Fibroblast of skin of left quadriceps (primary cell): ENCODE data around the gene OGN.
A peak's percentile ranks its signal among the peaks of the same experiment; 100 is the strongest.
"Not testable (repeated sequence)": the region's sequence is repeated elsewhere in the genome, so short reads cannot be mapped to it uniquely, and the experiment has no call there.

Source experiments
- DNase-seq, 2 experiments: peaks; one replicate each; pipeline ENCODE4 v3.0.0-alpha.2; 2013; ENCODE audit warnings: low read depth in 2 of 2

Gene OGN, protein sequence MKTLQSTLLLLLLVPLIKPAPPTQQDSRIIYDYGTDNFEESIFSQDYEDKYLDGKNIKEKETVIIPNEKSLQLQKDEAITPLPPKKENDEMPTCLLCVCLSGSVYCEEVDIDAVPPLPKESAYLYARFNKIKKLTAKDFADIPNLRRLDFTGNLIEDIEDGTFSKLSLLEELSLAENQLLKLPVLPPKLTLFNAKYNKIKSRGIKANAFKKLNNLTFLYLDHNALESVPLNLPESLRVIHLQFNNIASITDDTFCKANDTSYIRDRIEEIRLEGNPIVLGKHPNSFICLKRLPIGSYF

DNA sequence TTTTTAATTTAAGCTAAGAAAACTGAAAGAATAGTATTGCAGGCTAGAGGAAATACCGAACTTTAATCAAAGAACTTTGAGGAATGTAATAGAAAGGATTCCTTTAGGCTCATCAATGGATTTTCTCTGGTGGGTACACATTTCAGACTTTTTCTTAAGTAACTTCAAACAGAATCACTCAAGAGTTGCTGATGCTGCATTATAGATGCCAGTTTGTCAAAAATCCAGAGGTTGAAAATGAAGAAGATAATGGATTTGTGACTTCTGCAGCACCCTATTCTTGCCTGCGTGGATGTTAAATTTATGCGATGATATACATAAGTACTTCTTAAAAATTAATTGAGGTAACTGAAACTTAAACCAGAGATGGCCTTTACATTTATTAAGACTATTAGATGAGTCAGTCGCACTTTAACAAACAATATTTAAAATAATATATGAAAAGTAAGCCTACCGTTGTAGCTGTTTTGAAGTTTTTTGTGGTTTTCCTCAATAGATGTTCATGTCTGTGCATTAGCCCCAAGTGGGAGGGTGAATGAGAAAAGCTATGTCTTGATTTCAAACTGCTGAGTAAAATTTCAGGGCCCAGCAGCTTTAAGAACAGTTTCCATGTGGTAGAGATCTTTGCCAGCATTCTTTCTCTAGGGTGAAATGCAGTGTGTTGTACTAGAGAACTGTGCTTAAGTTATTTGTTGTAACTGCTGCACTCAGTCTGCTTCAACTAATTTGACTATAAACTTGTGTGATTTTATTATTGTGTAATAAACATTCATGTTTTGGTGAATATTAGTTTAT lies at the start of gene OGN:
TSS of gene OGN (minus strand) at position 537 of the 795 bp plus-strand sequence. CDS start 1,171 bp downstream, outside the sequence.
- no peak for DNase-seq

DNA sequence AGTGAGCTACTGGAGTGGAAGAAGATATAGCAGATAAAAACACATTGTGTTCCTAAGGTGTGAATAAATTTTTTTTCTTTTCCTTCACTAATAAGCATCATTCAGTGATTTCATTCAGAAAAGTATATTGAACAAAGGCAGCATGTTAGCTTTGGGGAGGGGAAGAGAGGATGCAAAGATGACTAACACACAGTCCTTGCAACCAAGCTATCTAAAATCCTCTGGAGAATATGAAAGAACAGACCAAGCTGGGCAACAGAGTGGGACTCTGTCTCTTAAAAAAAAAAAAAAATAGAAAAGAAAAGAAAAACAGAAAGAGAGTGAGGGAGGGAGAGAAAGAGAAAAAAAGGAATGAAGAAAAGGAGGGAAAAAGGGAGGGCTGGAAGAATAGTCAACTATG lies 42.2 kb upstream of the OGN start:
- DNase-seq: no peak

DNA sequence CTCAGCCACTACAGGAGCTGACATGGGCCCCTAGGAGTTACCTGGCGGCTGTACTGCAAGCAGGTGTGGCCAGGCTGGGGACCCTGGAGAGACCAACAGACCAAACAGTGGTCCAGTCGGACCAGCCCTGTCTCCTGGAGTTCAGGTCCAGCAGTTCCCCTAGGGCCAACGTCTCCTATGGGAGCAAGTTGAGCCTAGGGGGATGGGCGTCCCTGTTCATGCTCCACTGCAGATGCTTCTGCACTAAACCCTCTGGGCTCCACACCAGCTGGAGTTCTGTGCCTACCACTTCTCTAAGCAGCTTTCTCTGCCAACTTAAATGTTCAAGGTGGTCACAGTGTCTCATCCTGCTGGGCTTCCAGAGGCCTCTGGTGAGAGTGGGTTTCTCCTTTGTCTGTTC lies 40.5 kb upstream of the OGN start:
- no peak for DNase-seq

DNA sequence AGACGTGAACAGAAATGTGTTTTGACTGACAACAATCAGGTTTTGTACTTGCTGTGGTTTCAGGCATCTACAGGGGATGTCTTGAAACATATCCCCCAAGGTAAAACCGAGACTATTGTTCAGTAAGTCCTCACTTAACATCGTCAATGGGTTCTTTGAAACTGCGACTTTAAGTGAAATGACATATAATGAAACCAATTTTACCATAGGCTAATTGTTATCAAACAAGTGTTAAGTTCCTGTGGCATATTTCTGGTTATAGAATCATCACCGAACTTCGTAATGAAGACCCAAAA lies 36.3 kb upstream of the OGN start:
- DNase-seq: no peak

DNA sequence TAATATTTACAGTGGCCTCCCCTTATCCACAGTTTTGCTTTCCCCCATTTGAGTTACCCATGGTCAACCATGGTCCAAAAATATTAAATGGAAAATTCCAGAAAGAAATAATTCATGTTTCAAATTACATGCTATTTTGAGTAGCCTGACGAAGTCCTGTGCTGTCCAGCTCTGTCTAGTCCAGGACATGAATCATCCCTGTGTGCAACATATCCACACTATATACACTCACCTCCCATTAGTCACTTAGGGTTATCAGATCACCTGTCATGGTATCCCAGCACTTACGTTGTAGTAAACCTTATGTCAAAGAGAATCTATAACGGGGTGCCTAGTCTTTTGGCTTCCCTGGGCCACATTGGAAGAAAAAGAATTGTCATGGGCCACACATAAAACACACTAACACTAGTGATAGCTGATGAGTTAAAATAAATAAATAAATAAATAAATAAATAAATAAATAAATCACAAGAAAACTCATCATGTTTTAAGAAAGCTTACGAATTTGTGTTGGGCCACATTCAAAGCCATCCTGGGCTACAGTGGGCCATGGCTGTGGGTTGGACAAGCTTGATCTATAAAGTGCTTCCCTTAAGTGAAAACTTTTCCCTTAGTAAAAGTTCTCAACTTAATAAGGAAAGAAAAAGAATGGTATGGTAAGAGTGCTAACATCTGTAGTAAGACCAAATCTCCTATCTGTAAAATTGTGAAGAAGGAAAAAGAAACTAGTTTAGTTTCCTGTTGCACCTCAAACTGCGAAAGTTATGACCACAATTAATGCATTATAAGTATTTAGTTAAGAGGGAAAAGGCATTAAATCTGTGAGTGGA lies 35.8 kb upstream of the OGN start:
- DNase-seq: no peak

DNA sequence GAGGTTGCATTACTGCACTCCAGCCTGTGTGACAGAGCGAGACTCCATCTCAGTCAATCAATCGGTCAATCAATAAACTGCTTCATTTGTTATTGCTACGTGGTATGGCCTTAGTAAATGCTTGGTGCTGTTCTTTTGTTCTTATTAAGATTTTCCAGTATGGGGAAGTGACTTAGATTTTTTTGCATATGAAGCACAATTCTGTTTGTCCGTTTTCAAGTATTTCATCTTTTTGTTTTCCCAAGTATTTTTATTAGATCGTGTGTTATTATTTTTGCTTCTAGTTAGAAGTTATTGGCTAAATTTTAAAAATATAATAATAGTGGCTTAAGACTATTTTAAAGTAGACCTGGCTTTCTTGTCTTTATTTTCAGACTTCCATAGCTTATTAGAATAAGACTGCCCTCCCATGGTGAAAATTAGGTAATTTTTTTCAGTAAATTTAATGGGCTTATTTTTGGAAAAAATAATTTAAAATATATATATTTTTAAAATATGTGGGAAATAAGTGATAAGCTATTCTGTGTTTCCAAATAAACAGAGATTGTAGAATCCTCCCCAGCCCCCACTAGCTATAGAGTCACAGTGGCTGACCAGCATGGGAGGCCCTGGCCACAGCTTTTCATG lies 34.6 kb upstream of the OGN start:
- no peak for DNase-seq

DNA sequence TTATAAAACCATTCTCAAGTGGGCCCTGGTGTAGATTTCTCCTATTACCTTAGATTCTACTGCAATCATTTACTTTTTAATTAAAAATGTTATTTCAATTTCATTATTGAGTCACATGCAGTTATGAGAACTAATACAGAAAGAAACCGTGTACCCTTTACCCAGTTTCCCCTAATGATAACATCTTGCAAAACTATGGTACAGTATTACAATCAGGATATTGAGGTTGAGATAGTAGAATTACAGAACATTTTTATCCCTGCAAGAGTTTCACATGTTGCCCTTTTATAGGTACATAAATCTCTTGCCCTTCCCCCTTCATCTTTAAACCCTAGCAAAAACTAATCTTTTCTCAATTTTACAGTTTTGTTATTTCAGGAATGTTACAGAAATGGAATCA lies 30.9 kb upstream of the OGN start:
- DNase-seq: no peak

DNA sequence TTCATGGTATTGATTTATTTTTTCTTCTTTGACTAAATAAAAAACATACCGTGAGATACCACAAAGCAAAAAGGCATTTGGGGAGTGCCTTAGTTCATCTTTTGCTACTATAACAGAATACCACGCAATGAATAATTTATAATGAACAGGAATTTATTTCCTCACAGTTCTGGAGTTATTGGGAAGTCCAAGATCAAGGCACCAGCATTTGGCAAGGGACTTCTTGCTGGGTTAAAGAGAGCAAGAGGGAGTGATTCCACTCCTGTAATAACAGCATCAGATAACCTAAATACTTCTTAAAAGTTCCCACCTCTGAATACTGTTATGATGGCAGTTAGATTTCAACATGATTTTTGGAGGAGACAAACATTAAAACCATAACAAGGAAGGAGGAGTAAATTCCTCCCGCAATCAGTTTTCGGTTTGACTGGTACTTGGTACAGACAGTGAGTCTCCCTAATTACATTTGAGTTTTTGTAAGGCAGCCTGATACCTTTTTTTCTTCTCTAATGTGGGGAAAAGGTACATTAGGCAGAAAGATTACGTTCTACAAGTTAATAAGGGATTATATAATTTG lies 28.7 kb upstream of the OGN start:
- no peak for DNase-seq

DNA sequence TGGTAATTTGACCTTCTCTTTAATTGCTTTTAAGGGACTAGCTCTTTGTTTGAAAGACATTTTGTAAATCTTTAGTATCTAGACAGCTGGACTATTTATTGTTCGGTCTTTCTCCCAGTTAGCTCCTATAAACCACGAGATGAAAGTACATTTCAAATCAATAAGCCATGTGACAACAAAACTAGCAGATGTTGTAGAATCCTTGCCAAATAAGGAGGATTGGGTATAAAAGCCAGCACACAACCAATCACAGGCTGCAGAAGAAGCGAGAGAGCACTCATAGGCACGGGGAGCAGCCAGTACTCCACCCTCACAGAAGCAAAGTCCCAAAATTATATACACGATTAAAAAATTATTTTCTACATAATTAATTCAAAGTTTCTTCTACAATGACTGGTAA lies 28.0 kb upstream of the OGN start:
- DNase-seq: peak in 1 of 2 experiments; percentile 27

DNA sequence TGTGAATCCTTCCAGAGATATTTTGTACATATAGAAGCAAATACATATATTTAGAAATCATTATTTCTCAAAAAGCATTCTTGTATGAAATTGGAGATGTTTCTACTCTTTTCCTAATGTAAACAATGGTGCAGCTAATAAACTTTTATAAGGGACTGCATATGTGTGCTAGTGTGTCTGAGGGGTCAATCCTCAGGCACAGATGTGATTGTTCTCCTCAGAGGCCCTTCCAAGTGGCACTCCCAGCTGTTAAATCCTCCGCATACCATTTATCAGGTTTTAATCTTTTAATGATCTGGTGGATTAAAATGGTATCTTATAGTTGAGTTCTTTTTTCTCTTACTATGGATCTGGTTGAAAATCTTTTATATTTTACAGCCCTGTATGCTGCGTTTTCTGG lies 25.5 kb upstream of the OGN start:
- no peak for DNase-seq

DNA sequence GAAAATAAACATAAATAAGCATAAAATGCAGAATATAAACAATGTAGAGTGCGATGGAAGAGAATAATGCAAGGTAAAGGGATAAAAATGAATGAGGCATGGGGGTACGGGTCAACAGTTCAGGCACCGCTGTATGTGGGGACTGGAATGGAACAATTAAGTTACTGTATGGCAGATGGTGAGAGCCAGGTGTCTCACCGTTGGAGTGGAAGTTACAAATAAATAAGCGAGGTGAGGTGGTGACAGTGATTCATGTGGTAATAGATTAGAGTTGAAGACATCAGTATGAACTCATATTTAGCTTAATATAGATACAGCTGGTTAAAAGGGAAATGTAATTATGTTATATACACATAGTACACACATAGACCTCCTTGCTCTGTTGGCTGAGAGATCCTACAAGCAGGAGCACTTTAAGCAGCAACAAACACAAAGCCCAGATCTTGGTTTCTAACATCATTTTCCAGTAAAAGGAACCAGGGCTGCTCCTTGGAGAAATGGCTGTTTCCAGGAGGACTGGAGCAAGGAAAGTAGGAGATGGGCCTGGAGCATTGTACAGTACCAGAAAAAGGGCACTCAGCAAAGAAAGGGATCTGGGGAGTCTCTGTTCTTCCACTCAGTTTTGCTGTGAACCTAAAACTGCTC lies 22.2 kb upstream of the OGN start:
- DNase-seq: no peak

DNA sequence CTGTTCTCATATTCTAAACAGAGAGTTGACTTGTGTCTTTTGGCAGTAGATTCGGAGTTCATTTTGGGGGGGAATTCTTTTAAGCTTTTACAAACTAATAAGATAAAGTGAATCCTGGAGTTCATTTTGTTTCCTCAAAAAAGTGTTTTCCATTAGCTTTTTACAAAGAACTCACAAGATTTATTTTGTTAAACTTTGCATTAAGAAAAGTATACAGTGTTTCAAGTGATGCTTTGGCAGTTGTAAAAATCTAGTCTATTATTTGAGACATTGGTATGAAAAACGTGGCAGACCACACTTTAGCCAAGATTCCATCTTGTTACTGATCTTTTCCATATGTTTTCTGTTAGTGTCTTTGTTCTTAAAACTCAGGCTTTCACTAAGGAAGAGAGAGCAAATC lies 21.1 kb upstream of the OGN start:
- DNase-seq: peak; percentile 65 to 78

DNA sequence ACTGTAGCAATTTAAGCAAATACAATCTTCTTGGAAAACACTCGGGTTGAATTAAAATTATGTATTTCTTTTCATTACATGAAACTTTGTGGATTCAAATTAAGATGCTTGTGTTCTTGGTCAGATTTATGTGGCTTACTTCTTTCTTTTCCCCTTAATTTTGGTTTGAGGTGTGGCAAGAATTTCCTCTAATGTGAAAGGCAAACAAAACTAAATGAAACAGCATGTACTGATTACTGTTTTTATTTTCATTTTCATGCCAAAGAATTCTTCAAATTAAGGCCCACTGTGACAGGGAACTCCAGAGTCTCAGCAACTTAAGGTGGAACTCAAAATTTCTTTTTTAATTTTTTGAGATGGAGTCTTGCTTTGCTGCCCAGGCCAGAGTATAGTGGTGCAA lies 20.0 kb upstream of the OGN start, which contains the start of gene OMD:
TSS of gene OMD (minus strand) at position 132 of the 400 bp plus-strand sequence. CDS start 6,913 bp downstream, outside the sequence.
- peak; percentile 62 to 71 for DNase-seq

DNA sequence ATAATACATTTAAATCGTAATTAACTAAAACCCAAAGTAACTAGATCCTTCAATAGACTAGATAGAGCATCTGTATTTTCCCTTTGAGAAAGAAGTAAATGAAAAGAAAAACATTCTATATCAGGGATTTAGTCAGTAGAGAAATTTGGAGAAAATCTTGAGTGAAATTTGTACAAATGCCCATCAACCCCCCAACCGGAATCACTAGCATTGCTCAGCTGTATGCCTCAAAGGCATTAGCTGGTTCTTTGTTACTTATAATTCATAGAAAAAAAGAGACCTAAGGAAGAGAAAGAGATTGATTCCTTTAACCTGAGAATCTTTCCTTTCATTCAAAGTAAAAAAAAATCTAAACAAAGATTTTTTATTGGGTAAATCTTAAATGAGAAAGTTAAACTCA lies 19.2 kb upstream of the OGN start:
- DNase-seq: no peak

DNA sequence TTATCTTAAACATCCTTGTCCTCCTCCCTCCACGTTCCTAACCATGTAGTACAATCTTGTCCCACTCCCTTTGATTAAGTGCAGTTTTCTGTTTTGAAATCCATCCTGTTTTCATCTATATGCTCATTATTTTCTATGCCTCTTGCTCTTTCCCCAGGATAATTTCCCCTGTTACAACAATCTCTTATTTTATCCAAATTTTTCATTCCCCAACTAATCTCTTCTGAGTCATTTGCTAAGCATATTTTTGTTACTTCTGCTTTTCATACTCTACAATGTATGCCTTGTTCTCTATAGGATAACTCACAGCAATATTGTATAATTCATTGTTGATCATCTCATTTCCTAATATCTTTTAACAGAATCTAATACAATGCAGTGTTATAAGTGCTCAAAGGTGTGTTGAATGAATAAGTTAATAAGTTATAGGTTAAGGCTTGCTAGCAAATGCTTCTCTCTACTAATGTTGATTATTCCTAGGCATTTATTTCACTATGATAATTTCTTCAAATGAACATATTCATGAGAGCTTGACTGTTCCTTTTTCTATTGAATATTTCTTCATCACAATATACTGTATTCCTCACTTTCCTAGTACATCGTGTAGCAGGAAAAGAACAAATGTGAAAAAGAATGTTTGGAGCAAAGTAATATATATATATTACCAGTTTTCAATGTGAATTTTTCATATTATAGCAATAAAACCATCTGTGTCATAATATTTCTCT lies 18.4 kb upstream of the OGN start:
- DNase-seq: no peak

DNA sequence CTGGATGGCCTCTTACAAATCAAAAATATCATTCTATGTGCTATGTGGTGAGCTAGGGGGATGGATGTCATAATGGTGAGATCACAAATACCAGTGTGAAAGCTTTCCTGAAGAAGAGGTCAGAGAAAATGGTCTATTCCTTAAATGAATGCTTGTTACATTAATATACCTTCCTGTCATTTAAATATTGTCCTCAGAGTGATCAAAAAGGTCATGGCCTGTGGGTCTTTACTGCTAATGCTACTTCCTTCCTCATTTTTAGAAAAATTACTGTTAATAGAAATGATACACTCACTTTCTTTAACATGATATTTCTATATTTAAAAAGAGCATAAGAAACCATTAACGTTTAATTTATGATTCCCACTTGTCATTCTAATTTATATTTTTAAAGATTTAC lies 10.2 kb upstream of the OGN start:
- DNase-seq: no peak

DNA sequence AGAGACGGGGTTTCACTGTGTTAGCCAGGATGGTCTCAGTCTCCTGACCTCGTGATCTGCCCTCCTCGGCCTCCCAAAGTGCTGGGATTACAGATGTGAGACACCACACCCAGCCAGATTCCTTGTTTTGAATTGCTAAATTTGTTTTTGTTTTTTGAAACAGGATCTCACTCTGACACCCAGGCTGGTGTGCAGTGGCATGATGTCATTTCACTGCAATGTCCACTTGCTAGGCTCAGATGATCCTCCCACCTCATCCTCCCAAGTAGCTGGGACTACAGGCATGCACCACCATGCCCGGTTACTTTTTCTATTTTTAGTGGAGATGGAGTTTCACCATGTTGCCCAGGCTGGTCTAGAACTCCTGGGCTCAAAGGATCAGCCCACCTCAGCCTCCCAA lies 6.8 kb upstream of the OGN start:
- not testable (repeated sequence) for DNase-seq

DNA sequence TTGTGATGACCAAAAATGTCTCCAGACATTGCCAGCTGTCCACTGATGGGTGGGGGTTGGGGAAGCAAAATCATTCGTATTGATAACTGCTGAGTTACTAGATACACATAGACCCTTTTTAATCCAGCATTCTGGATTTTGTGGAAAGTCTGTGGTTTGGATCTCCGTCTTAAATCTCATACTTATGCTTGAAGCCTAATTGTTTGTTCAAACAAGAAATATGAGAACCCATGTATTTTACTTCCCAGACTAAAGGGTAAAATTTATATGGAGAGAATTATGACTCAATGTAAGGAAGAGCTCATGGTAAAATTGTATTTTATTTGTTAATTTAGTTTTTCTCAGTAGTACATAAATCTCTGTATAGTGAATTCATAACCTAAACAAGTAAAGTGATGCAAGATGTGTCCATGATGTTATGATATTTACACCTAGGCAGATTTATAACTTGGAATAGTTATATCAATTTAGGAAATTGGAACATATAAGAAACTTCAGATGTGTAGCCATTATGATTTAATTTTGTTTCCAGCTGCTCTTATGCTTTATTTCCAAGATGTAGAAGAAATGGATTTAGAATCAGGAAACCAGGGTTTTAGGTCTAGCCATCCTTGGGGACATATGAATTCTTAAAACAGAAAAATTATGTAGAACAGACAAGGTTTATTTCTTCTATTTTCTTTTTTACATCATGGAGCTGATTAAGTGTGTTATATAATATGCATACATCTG lies 4.5 kb upstream of the OGN start:
- no peak for DNase-seq

DNA sequence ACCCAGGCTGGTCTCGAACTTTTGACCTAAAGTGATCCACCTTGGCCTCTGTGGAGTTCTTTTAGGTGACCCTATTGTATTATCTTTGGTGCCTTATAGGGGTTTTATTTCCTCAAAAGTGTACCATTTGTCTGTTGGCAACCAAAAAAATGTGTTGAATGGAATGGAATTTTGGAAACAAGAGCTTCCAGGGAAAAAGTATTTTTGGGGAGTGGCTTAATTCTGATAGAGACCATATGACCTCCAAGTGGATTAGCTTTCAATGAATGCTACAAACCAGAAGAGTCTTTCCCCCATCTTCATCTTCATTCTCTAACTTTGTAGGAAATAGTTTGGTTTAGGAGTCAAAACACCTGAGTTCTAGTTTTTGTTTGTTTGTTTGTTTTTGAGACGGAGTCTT lies 3.4 kb upstream of the OGN start:
- no peak for DNase-seq

DNA sequence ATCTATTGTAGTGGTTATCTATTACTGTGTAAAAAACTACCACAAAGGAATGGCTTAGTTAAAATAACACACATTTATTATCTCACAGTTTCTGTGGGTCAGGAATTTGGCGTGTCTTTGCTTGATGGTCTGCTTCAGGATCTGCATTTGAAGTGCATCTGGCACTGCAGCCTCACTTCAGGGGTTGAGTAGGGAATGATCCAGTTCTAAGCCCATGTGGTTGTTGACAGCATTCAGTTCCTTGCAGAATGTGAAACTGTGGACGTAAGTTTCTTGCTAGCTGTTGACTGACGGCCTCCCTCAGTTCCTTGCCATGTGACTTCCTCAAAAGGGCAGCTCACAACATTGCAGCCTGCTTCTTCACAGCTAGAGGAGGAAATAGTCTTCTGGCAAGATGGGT lies 2.1 kb upstream of the OGN start:
- DNase-seq: no peak
